H1 (cell line): ENCODE results near the gene TBC1D22B. TPM values are rescaled to one million over a fixed set of nuclear protein-coding genes. Genes with fewer than 3 reads are reported as not detected.

Source experiments
- CTCF ChIA-PET: fragments of 300-600 bp; sonication (Branson Sonifier 250); formaldehyde crosslinking; loops from one replicate; lab custom pipeline; 2021; ENCODE audit not compliant: partially characterized antibody; lab: Charles Lee
- POLR2A ChIA-PET: fragments of 300-600 bp; sonication (Branson Sonifier 250); formaldehyde crosslinking; loops from one replicate; lab custom pipeline; 2021; ENCODE audit warnings: inconsistent platforms; ENCODE audit not compliant: partially characterized antibody; lab: Charles Lee
- DNase-seq, 2 experiments: peaks; one replicate each; pipeline versions ENCODE4 v3.0.0 to v3.0.0-alpha.2; 2010 to 2022; ENCODE audit warnings: low spot score in 2 of 2, low read depth in 1 of 2, mixed read lengths in 1 of 2
- FAIRE-seq: peaks from 2 replicates; lab custom pipeline; 2011; peaks lifted over from hg19 to GRCh38; lab: Jason Lieb, UNC
- H2AFZ ChIP-seq: 2 replicates; pipeline ENCODE4 v1.8.1; 2012; ENCODE audit warnings: low read length, inconsistent platforms
- H2AK5ac ChIP-seq: 2 replicates; pipeline ENCODE4 v1.6.1; 2013; ENCODE audit warnings: low read depth, low read length
- H2BK120ac ChIP-seq: replicated peaks from 2 replicates; pipeline ENCODE3; 2013; ENCODE audit warnings: low read depth, low read length, inconsistent platforms
- H2BK12ac ChIP-seq: 2 replicates; pipeline ENCODE4 v1.6.1; 2013; ENCODE audit warnings: low read depth, low read length
- H2BK15ac ChIP-seq: 2 replicates; pipeline ENCODE4 v1.6.1; 2013; ENCODE audit warnings: low read length
- H2BK20ac ChIP-seq: 2 replicates; pipeline ENCODE4 v1.6.1; 2013; ENCODE audit warnings: low read length
- H2BK5ac ChIP-seq: 2 replicates; pipeline ENCODE4 v1.6.1; 2013; ENCODE audit warnings: low read depth, low read length
- H3K14ac ChIP-seq: 2 replicates; pipeline ENCODE4 v1.6.1; 2013; ENCODE audit warnings: inconsistent platforms; ENCODE audit not compliant: insufficient read length
- H3K18ac ChIP-seq: 2 replicates; pipeline ENCODE4 v1.6.1; 2013; ENCODE audit warnings: low read length; ENCODE audit errors: extremely low read depth
- H3K23ac ChIP-seq: 2 replicates; pipeline ENCODE4 v1.6.1; 2013; ENCODE audit warnings: inconsistent platforms; ENCODE audit not compliant: insufficient read length
- H3K23me2 ChIP-seq: 2 replicates; pipeline ENCODE4 v1.6.1; 2013; ENCODE audit warnings: low read depth, low read length
- H3K27ac ChIP-seq: 2 replicates; pipeline ENCODE4 v1.6.1; 2011; ENCODE audit warnings: low read depth, low read length, inconsistent platforms
- H3K27me3 ChIP-seq, 4 experiments: replicated peaks in 1 of 4; 1 replicate in 1 of 4; 2 replicates in 3 of 4; pipeline versions ENCODE4 v1.6.1 to v1.8.1; 2011 to 2013; ENCODE audit warnings: low read length in 3 of 4, mild to moderate bottlenecking in 3 of 4, inconsistent platforms in 2 of 4, mixed read lengths in 2 of 4, moderate library complexity in 1 of 4; ENCODE audit not compliant: control insufficient read depth in 3 of 4, insufficient read depth in 3 of 4; ENCODE audit errors: extremely low read depth in 1 of 4
- H3K36me3 ChIP-seq, 4 experiments: 2 replicates each; pipeline versions ENCODE4 v1.6.1 to v1.8.1; 2011 to 2013; ENCODE audit warnings: mild to moderate bottlenecking in 4 of 4, low read length in 3 of 4, moderate library complexity in 2 of 4, control low read depth in 1 of 4, inconsistent platforms in 1 of 4; ENCODE audit not compliant: insufficient read depth in 4 of 4, control insufficient read depth in 2 of 4
- H3K4ac ChIP-seq: replicated peaks from 2 replicates; pipeline ENCODE3; 2013; ENCODE audit warnings: low read length, low read depth, mixed read lengths, inconsistent platforms; ENCODE audit not compliant: insufficient read length
- H3K4me1 ChIP-seq, 4 experiments: replicated peaks in 1 of 4; 1 replicate in 1 of 4; 2 replicates in 3 of 4; pipeline versions ENCODE4 v1.6.1 to v1.8.1; 2011 to 2013; ENCODE audit warnings: low read length in 3 of 4, inconsistent platforms in 2 of 4, mixed read lengths in 1 of 4; ENCODE audit not compliant: insufficient read depth in 4 of 4, control insufficient read depth in 3 of 4
- H3K4me2 ChIP-seq, 2 experiments: 2 replicates each; pipeline versions ENCODE4 v1.6.1 to v1.8.1; 2011 to 2013; ENCODE audit warnings: low read depth in 2 of 2, low read length in 2 of 2, control low read depth in 1 of 2, inconsistent platforms in 1 of 2, mild to moderate bottlenecking in 1 of 2; ENCODE audit not compliant: insufficient read depth in 1 of 2
- H3K4me3 ChIP-seq, 4 experiments: fragments of 200-600, 300-600 bp in 1 of 4; sonication (generic), shearing (Covaris generic), sonication (Bioruptor Twin) in 1 of 4; 2 replicates each; pipeline versions ENCODE4 v1.5.1 to v1.8.1; 2011 to 2016; ENCODE audit warnings: low read length in 4 of 4, low read depth in 3 of 4, control low read depth in 2 of 4, inconsistent platforms in 2 of 4, mild to moderate bottlenecking in 2 of 4, mixed read lengths in 1 of 4, moderate library complexity in 1 of 4; ENCODE audit not compliant: insufficient read depth in 2 of 4; ENCODE audit errors: extremely low read depth in 1 of 4
- H3K56ac ChIP-seq: replicated peaks from 2 replicates; pipeline ENCODE3; 2013; ENCODE audit warnings: low read depth, mild to moderate bottlenecking, mixed read lengths, low read length, inconsistent platforms; ENCODE audit not compliant: insufficient read length
- H3K79me1 ChIP-seq: 2 replicates; pipeline ENCODE4 v1.6.1; 2013; ENCODE audit warnings: low read depth, low read length, control low read depth
- H3K79me2 ChIP-seq, 2 experiments: 2 replicates each; pipeline versions ENCODE4 v1.6.1 to v1.8.1; 2012 to 2013; ENCODE audit warnings: low read length in 2 of 2, mild to moderate bottlenecking in 2 of 2, inconsistent platforms in 1 of 2; ENCODE audit not compliant: insufficient read depth in 2 of 2, control insufficient read depth in 1 of 2
- H3K9ac ChIP-seq, 4 experiments: replicated peaks in 1 of 4; 1 replicate in 1 of 4; 2 replicates in 3 of 4; pipeline versions ENCODE4 v1.6.1 to v1.8.1; 2011 to 2013; ENCODE audit warnings: low read depth in 3 of 4, low read length in 3 of 4, control low read depth in 2 of 4, mild to moderate bottlenecking in 2 of 4, moderate library complexity in 2 of 4, inconsistent platforms in 1 of 4; ENCODE audit errors: extremely low read depth in 1 of 4
- H3K9me3 ChIP-seq, 2 experiments: 2 replicates each; pipeline versions ENCODE4 v1.6.1 to v1.8.1; 2012 to 2013; ENCODE audit warnings: mild to moderate bottlenecking in 2 of 2, moderate library complexity in 2 of 2, control low read depth in 1 of 2, inconsistent platforms in 1 of 2, low read depth in 1 of 2, low read length in 1 of 2, mixed read lengths in 1 of 2; ENCODE audit not compliant: insufficient read depth in 2 of 2
- H4K20me1 ChIP-seq, 2 experiments: replicated peaks in 1 of 2; 2 replicates each; pipeline versions ENCODE3 to v1.8.1; 2011 to 2013; ENCODE audit warnings: inconsistent platforms in 2 of 2, low read length in 2 of 2, mild to moderate bottlenecking in 1 of 2; ENCODE audit not compliant: insufficient read depth in 2 of 2, control insufficient read depth in 1 of 2
- H4K5ac ChIP-seq: 2 replicates; pipeline ENCODE4 v1.6.1; 2013; ENCODE audit warnings: low read length, low read depth, mixed read lengths, inconsistent platforms; ENCODE audit not compliant: insufficient read length
- H4K8ac ChIP-seq: 2 replicates; pipeline ENCODE4 v1.8.0; 2013; ENCODE audit warnings: mild to moderate bottlenecking, moderate library complexity, low read length, inconsistent platforms; ENCODE audit not compliant: insufficient read depth; ENCODE audit errors: extremely low read depth
- H4K91ac ChIP-seq: replicated peaks from 2 replicates; pipeline ENCODE3; 2013; ENCODE audit warnings: low read length, mixed read lengths, inconsistent platforms; ENCODE audit not compliant: insufficient read length
- ASH2L ChIP-seq: fragments of 200-600, 300-600 bp; sonication (generic); IDR thresholded peaks from one replicate; pipeline ENCODE4 v1.7.1; 2017; ENCODE audit warnings: low read length
- CEBPB ChIP-seq: IDR thresholded peaks from 2 replicates; pipeline ENCODE4 v1.6.1; 2012; ENCODE audit warnings: low read depth, low read length
- EP300 ChIP-seq, 2 experiments: IDR thresholded peaks; 1 replicate in 1 of 2; 2 replicates in 1 of 2; pipeline ENCODE4 v1.6.1; 2011 to 2012; ENCODE audit warnings: low read depth in 2 of 2, low read length in 2 of 2, mild to moderate bottlenecking in 2 of 2, borderline replicate concordance in 1 of 2, inconsistent platforms in 1 of 2, moderate library complexity in 1 of 2
- GABPA ChIP-seq: IDR thresholded peaks from 2 replicates; pipeline ENCODE4 v1.6.1; 2011; ENCODE audit warnings: mild to moderate bottlenecking, low read length, moderate library complexity, borderline replicate concordance; ENCODE audit not compliant: insufficient read depth
- JUN ChIP-seq: IDR thresholded peaks from 2 replicates; pipeline ENCODE4 v1.6.1; 2011; ENCODE audit warnings: low read depth, mild to moderate bottlenecking, improper control_type of control experiment, low read length
- RAD21 ChIP-seq, 2 experiments: IDR thresholded peaks in 1 of 2; conservative IDR thresholded peaks in 1 of 2; 2 replicates each; pipeline ENCODE4 v1.6.1; 2011; ENCODE audit warnings: low read depth in 2 of 2, low read length in 2 of 2, improper control_type of control experiment in 1 of 2, inconsistent platforms in 1 of 2, mild to moderate bottlenecking in 1 of 2, moderate library complexity in 1 of 2
- RNF2 ChIP-seq: fragments of 200-900, 300-1000 bp; sonication (generic); IDR thresholded peaks from 2 replicates; pipeline ENCODE4 v1.7.1; 2016; ENCODE audit warnings: borderline replicate concordance, low read depth, mild to moderate bottlenecking, antibody characterized with exemption, low read length; ENCODE audit not compliant: poor library complexity, severe bottlenecking; ENCODE audit errors: missing control alignments
- RXRA ChIP-seq: IDR thresholded peaks from 2 replicates; pipeline ENCODE4 v1.6.1; 2011; ENCODE audit warnings: low read depth, mild to moderate bottlenecking, low read length, moderate library complexity; ENCODE audit not compliant: insufficient read depth
- SIN3A ChIP-seq, 2 experiments: IDR thresholded peaks in 1 of 2; conservative IDR thresholded peaks in 1 of 2; 2 replicates each; pipeline ENCODE4 v1.6.1; 2011 to 2012; ENCODE audit warnings: low read length in 2 of 2, improper control_type of control experiment in 1 of 2, low read depth in 1 of 2, mild to moderate bottlenecking in 1 of 2
- SRF ChIP-seq: IDR thresholded peaks from 2 replicates; pipeline ENCODE4 v1.6.1; 2011; ENCODE audit warnings: mild to moderate bottlenecking, low read depth, low read length, moderate library complexity
- TAF7 ChIP-seq: optimal IDR thresholded peaks from 2 replicates; pipeline ENCODE3; 2011; ENCODE audit warnings: low read depth, mild to moderate bottlenecking, inconsistent platforms, low read length, moderate library complexity, borderline replicate concordance
- TCF12 ChIP-seq: IDR thresholded peaks from 2 replicates; pipeline ENCODE4 v1.6.1; 2011; ENCODE audit warnings: low read depth, mild to moderate bottlenecking, low read length
- WGBS, 2 experiments: shearing (Covaris generic) in 1 of 2; methylation state at CpG; one replicate each; pipeline versions ENCODE4 v1.1.6 to v1.1.7; 2013 to 2015; ENCODE audit warnings: low lambda C conversion rate in 2 of 2, mixed read lengths in 2 of 2, inconsistent platforms in 1 of 2, low coverage in 1 of 2, missing lambda C conversion rate in 1 of 2; ENCODE audit not compliant: insufficient replicate concordance in 2 of 2, insufficient coverage in 1 of 2, insufficient read length in 1 of 2; ENCODE audit errors: extremely low coverage in 1 of 2, missing lambda C conversion rate in 1 of 2; 5-methylcytosine and 5-hydroxymethylcytosine counted together
- polyA plus RNA-seq, 7 experiments: library from polyadenylated mRNA; depleted of rRNA in 3 of 7; stranded (reverse) in 5 of 7; unstranded in 2 of 7; fragments of >200 nt in 5 of 7; fragments of 200-250 nt in 2 of 7; gene quantifications; 1 replicate in 5 of 7; 2 replicates in 1 of 7; 4 replicates in 1 of 7; pipeline versions ENCODE4 v1.2.1 to v1.2.3, GENCODE V29; 2011 to 2013; ENCODE audit warnings: missing spikeins in 2 of 7, mixed read lengths in 2 of 7
- total RNA-seq: library from RNA; stranded (reverse); fragmentation: NEBNext Ultra II Directional; extraction: Animal tissue kit (Norgen Biotek cat#: 25700); gene quantifications from 2 replicates; pipeline ENCODE4 v1.2.1, GENCODE V29; 2021

TBC1D22B gene
- total and polyA plus RNA-seq, 2 of the 8 experiments (the other 6 are each of a cell fraction or from before 2014, with no cell fraction given): 10.1 to 17.4 TPM

DNA sequence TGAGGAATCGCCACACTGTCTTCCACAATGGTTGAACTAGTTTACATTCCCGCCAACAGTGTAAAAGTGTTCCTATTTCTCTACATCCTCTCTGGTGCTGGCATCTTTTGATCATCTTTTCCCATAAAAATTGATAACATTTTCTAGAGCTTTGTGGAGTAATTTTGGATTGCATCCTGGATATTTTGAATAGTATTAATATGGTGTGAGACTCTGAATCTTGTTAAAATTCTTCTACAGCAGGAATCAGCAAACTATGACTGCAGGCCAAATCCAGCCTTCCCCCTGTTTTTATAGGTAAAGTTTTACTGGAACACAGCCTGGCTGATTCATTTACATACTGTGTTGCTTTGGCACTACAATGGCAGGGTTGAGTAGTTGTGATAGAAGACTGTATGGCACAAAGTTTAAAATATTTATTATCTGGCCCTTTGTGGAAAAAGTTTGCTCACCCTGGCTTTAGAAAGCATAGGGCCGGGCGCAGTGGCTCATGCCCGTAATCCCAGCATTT is 81.2 kb downstream of the TBC1D22B start:
- Histone ChIP-seq H3K36me3 (no peaks in the 10 kb centered on the region; a peak in 1 of 8 replicates), H2AFZ (no peak overlapping the region), H4K20me1 (no peaks in the 10 kb centered on the region), H3K27me3 (no peaks in the 10 kb centered on the region), H3K9me3 (no peaks in the 10 kb centered on the region), H3K4me1 (no peaks in the 10 kb centered on the region), H3K56ac (no peak overlapping the region), H4K8ac (no peak overlapping the region), H3K79me1 (no peaks in the 10 kb centered on the region), H3K79me2 (no peaks in the 10 kb centered on the region), H3K18ac (no peak overlapping the region), H3K14ac (no peak overlapping the region), H2BK12ac (no peak overlapping the region), H2BK20ac (no peak overlapping the region), H3K4ac (no peak overlapping the region), H4K91ac (no peak overlapping the region), H3K9ac (no peak overlapping the region), H3K4me2 (no peak overlapping the region), H3K23ac (no peak overlapping the region), H2BK5ac (no peak overlapping the region), H2BK15ac (no peak overlapping the region), H3K4me3 (no peak overlapping the region), H3K23me2 (no peaks in the 10 kb centered on the region), H4K5ac (no peak overlapping the region), H3K27ac (no peak overlapping the region), H2BK120ac (no peak overlapping the region), H2AK5ac (no peak overlapping the region)
- POLR2A ChIA-PET: no interaction called here
- TF ChIP-seq ASH2L (no peak), RNF2 (no peak), TAF7 (no peak), SIN3A (conservative IDR thresholded peaks at IDR 0.05 in 1 of 2, IDR thresholded peaks at IDR 0.05 in 1 of 2; ENCODE audit: low read depth in 1 of 2, low read length in 2 of 2) (no peak), GABPA (no peak), SRF (no peak), RAD21 (IDR thresholded peaks at IDR 0.05 in 1 of 2, conservative IDR thresholded peaks at IDR 0.05 in 1 of 2; ENCODE audit: low read depth in 2 of 2, low read length in 2 of 2) (no peak), EP300 (IDR thresholded peaks at IDR 0.05; ENCODE audit: borderline replicate concordance in 1 of 2, low read depth in 2 of 2, low read length in 2 of 2) (no peak), RXRA (no peak), JUN (no peak), TCF12 (no peak), CEBPB (no peak)
- DNase-seq (no peak), FAIRE-seq (no peak)
- WGBS, 2 experiments: 89% methylated on average over 5 of the region's 5 CpGs; no CpG with 5 or more reads in 1 of the 2 experiments
- CTCF ChIA-PET: no interaction called here
